ENCODE results near the gene PPP2R2B.

The PPP2R2B gene

GRCh38 chr5:146553446-146553845 lies 325.1 kb downstream of the PPP2R2B start:
- Histone ChIP-seq H3K4me1 (ENCODE audit: control insufficient read depth in 1 of 2, insufficient read depth in 1 of 2, low read depth in 1 of 2, low read length in 1 of 2) (no peaks in the 10 kb centered on the region), H3K9me3 (no peaks in the 10 kb centered on the region), H3K27me3 (peaks cover 12% of the 10 kb centered on the region), H3K4me3 (ENCODE audit: low read depth in 1 of 2, low read length in 1 of 2) (no peak overlapping the region), H3K36me3 (no peaks in the 10 kb centered on the region), H3K27ac (no peak overlapping the region)
- no peak for TF ChIP-seq CTCF (IDR thresholded peaks at IDR 0.05)

GRCh38 chr5:146549615-146550014 lies 328.9 kb downstream of the PPP2R2B start:
- Histone ChIP-seq H3K27me3 (peaks cover 18% of the 10 kb centered on the region), H3K4me3 (ENCODE audit: low read depth in 1 of 2, low read length in 1 of 2) (no peak overlapping the region), H3K36me3 (no peaks in the 10 kb centered on the region), H3K27ac (no peak overlapping the region), H3K9me3 (no peaks in the 10 kb centered on the region), H3K4me1 (ENCODE audit: control insufficient read depth in 1 of 2, insufficient read depth in 1 of 2, low read depth in 1 of 2, low read length in 1 of 2) (no peaks in the 10 kb centered on the region)
- no peak for TF ChIP-seq CTCF (IDR thresholded peaks at IDR 0.05)

GRCh38 chr5:146548781-146549449 lies 329.6 kb downstream of the PPP2R2B start:
- Histone ChIP-seq H3K4me1 (ENCODE audit: control insufficient read depth in 1 of 2, insufficient read depth in 1 of 2, low read depth in 1 of 2, low read length in 1 of 2) (no peaks in the 10 kb centered on the region), H3K27me3 (peaks cover 17% of the 10 kb centered on the region), H3K27ac (no peak overlapping the region), H3K9me3 (no peaks in the 10 kb centered on the region), H3K36me3 (no peaks in the 10 kb centered on the region), H3K4me3 (ENCODE audit: low read depth in 1 of 2, low read length in 1 of 2) (no peak overlapping the region)
- TF ChIP-seq CTCF (IDR thresholded peaks at IDR 0.05) = no peak

GRCh38 chr5:146544232-146544631 lies 334.3 kb downstream of the PPP2R2B start:
- TF ChIP-seq CTCF (IDR thresholded peaks at IDR 0.05) = no peak
- no peak overlapping the region for H3K27ac ChIP-seq
- no peaks in the 10 kb centered on the region for H3K36me3 ChIP-seq
- H3K27me3 ChIP-seq = peaks cover 6% of the 10 kb centered on the region
- H3K4me3 ChIP-seq (ENCODE audit: low read depth in 1 of 2, low read length in 1 of 2) = no peak overlapping the region
- no peaks in the 10 kb centered on the region for H3K9me3 ChIP-seq
- no peaks in the 10 kb centered on the region for H3K4me1 ChIP-seq (ENCODE audit: control insufficient read depth in 1 of 2, insufficient read depth in 1 of 2, low read depth in 1 of 2, low read length in 1 of 2)

- no peaks in the 10 kb centered on the region for H3K4me1 ChIP-seq (ENCODE audit: control insufficient read depth in 1 of 2, insufficient read depth in 1 of 2, low read depth in 1 of 2, low read length in 1 of 2)
- H3K36me3 ChIP-seq = no peaks in the 10 kb centered on the region
- H3K4me3 ChIP-seq (ENCODE audit: low read depth in 1 of 2, low read length in 1 of 2) = no peak overlapping the region
- H3K27me3 ChIP-seq = peaks cover 6% of the 10 kb centered on the region
- no peak for TF ChIP-seq CTCF (IDR thresholded peaks at IDR 0.05)
- H3K27ac ChIP-seq = no peak overlapping the region
- no peaks in the 10 kb centered on the region for H3K9me3 ChIP-seq
These were observed 336.4 kb downstream of the PPP2R2B start for GRCh38 chr5:146541958-146542849.

Data from neutrophil (primary cell).